Measurements from ENCODE around the gene SHTN1. TPM values are rescaled to one million over a fixed set of nuclear protein-coding genes. Genes with fewer than 3 reads are reported as not detected.

Gene SHTN1
- total and polyA plus RNA-seq, 7 donors = 4.1 to 12.5 (median 6.1) TPM

- no peak for DNase-seq
- Histone ChIP-seq H3K9me3 (no peaks in the 10 kb centered on the region), H3K36me3 (no peaks in the 10 kb centered on the region), H3K27me3 (no peaks in the 10 kb centered on the region), H3K27ac (no peak overlapping the region), H3K4me3 (no peak overlapping the region), H3K4me1 (peaks cover 0 to 19% (median 14%) of the 10 kb centered on the region in 4 donors)
- no peak for TF ChIP-seq POLR2A (IDR thresholded peaks at IDR 0.05)
- TF ChIP-seq CTCF (IDR thresholded peaks at IDR 0.05) = no peak
- TF ChIP-seq POLR2AphosphoS5 (IDR thresholded peaks at IDR 0.05) = no peak
- TF ChIP-seq EP300 (IDR thresholded peaks at IDR 0.05) = no peak
- intact Hi-C loops (cut with DNase I) = no loop called here
- 38 to 61% methylated on average over 11 of the region's 11 CpGs for WGBS, 2 donors
Observed at GRCh38 chr10:116892907-116893685, 111.9 kb downstream of the SHTN1 start.

GRCh38 chr10:116891208-116891607, 113.8 kb downstream of the SHTN1 start:
- TF ChIP-seq CTCF (IDR thresholded peaks at IDR 0.05) (no peak), EP300 (IDR thresholded peaks at IDR 0.05) (no peak), POLR2A (IDR thresholded peaks at IDR 0.05) (no peak), POLR2AphosphoS5 (IDR thresholded peaks at IDR 0.05) (no peak)
- Histone ChIP-seq H3K27ac (no peak overlapping the region), H3K9me3 (no peaks in the 10 kb centered on the region), H3K27me3 (no peaks in the 10 kb centered on the region), H3K4me1 (peaks cover 0 to 19% (median 14%) of the 10 kb centered on the region in 4 donors), H3K36me3 (no peaks in the 10 kb centered on the region), H3K4me3 (peak overlapping the region in 1 of 4 donors; percentile 11)
- DNase-seq = no peak
- intact Hi-C loops (cut with DNase I) = no loop called here
- WGBS, 2 donors = 9 to 19% methylated on average over 7 of the region's 7 CpGs

DNA sequence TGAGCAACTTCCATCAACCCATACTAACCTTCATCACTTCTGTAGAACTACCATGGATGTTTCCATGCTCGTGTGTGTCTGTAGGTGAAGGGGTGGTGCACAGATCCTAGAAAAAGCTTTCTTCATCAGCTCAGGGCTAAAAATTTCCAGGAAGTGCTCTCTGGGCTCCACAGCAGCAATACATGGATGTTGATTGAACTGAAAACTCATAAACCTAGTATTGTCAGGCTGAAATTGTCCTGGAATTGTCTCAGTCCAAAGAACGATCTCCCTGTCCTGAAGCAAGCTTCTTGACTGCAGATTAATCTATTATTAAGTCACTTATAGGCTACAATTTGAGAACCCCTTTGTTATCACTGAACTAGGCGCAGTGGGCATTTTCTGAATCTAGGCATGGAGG, 115.9 kb downstream of the SHTN1 start:
- Histone ChIP-seq H3K4me3 (no peak overlapping the region), H3K36me3 (no peaks in the 10 kb centered on the region), H3K27ac (no peak overlapping the region), H3K4me1 (peaks cover 0 to 19% (median 14%) of the 10 kb centered on the region in 4 donors), H3K9me3 (no peaks in the 10 kb centered on the region), H3K27me3 (no peaks in the 10 kb centered on the region)
- TF ChIP-seq POLR2A (IDR thresholded peaks at IDR 0.05) (no peak), EP300 (IDR thresholded peaks at IDR 0.05) (no peak), POLR2AphosphoS5 (IDR thresholded peaks at IDR 0.05) (no peak), CTCF (IDR thresholded peaks at IDR 0.05) (no peak)
- DNase-seq = no peak
- intact Hi-C loops (cut with DNase I) = no loop called here
- 73 to 80% methylated on average over 3 of the region's 3 CpGs for WGBS, 2 donors

- peak; percentile 78 for DNase-seq
- 63 to 67% methylated on average over 7 of the region's 7 CpGs for WGBS, 2 donors
- Histone ChIP-seq H3K4me3 (no peak overlapping the region), H3K4me1 (peaks cover 0 to 19% (median 14%) of the 10 kb centered on the region in 4 donors), H3K27ac (no peak overlapping the region), H3K9me3 (no peaks in the 10 kb centered on the region), H3K27me3 (no peaks in the 10 kb centered on the region), H3K36me3 (no peaks in the 10 kb centered on the region)
- TF ChIP-seq POLR2AphosphoS5 (IDR thresholded peaks at IDR 0.05) (peak in 1 of 4 donors; percentile 7), EP300 (IDR thresholded peaks at IDR 0.05) (no peak)
- intact Hi-C loops (cut with DNase I) = no loop called here
Observed at GRCh38 chr10:116888380-116889055, 116.5 kb downstream of the SHTN1 start.

DNA sequence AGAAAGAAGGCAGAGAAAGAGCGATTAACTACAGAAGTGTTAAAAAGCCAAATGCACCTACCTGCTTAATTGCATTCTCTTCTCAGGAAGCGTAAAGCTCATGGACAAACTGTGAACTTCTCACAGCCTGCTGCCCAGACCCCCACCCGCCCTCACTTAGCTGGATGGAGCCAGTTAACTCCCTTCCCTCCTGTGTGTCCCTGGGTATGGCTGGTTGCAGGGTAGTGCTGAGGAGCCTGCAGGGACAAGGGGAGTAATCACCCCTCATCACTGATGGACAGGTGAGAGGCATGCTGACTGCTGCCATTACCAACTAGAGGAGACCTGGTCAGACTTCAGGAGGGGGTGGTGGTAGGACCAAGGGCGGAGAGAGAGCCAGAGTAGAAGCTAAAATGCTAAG, 118.2 kb downstream of the SHTN1 start:
- no peak overlapping the region for H3K4me3 ChIP-seq
- H3K27ac ChIP-seq = no peak overlapping the region
- H3K4me1 ChIP-seq = peaks cover 0 to 19% (median 13%) of the 10 kb centered on the region in 4 donors
- intact Hi-C loops (cut with DNase I) = no loop called here
- no peaks in the 10 kb centered on the region for H3K36me3 ChIP-seq
- no peak for TF ChIP-seq CTCF (IDR thresholded peaks at IDR 0.05)
- TF ChIP-seq EP300 (IDR thresholded peaks at IDR 0.05) = no peak
- no peak for TF ChIP-seq POLR2AphosphoS5 (IDR thresholded peaks at IDR 0.05)
- TF ChIP-seq POLR2A (IDR thresholded peaks at IDR 0.05) = no peak
- DNase-seq = no peak
- H3K9me3 ChIP-seq = no peaks in the 10 kb centered on the region
- H3K27me3 ChIP-seq = no peaks in the 10 kb centered on the region
- WGBS, 2 donors = 91 to 94% methylated on average over 4 of the region's 4 CpGs
